A673 (cell line): ENCODE data around the gene LINGO1.

ENCODE experiments used
- CTCF ChIP-seq: fragments of 300-800, 200-600 bp; sonication (generic); conservative IDR thresholded peaks from 2 replicates; pipeline ENCODE4 v1.5.1; 2017; ENCODE audit warnings: low read depth, mild to moderate bottlenecking, antibody characterized with exemption, low read length, moderate library complexity, mixed read lengths
- EZH2 ChIP-seq: fragments of 200-600 bp; sonication (generic); IDR thresholded peaks from 2 replicates; pipeline ENCODE4 v1.6.1; 2017; ENCODE audit warnings: borderline replicate concordance, low read depth, mild to moderate bottlenecking, mixed read lengths, antibody characterized with exemption, low read length; ENCODE audit not compliant: poor library complexity, severe bottlenecking

DNA sequence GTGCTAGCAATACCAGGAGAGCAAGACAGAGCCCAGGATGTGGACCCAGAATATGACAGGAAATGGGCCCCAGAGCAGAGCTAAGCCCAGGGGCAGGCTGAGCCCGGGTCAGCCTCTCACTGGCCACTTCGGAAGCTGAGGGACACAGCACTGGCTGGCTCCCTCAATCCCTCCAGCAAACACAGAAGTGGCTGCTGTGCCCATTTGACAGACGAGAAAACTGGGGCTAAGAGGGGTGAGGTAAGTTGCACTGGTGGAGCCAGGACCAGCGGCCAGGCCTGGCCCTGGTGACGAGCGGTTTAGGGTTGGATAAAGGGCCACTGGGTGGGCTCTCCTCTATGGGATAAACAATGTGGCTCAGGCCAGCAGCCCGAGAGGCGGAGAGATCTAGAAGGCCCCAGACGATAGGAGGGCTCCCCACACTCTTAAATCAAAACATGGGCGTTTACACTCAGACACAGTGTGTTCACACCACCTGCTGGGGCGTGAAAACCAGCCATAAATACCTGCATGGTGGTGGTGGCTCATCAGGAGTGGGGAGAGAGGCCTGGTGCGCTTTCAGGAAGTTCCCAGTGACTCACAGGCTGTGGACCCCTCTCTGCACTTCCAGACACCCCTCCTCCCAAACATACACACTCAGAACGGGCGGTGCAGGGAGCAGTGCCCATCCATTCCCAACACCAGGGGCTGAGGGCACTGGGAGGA, 12.0 kb upstream of the LINGO1 start:
- no peak for TF ChIP-seq CTCF
- TF ChIP-seq EZH2, result no peak
